Mesothelial cell of epicardium (in vitro differentiated cells): ENCODE results near the gene RBP3. TPM values are rescaled to one million over a fixed set of nuclear protein-coding genes. Genes with fewer than 3 reads are reported as not detected.

Experiments used
- DNase-seq, 2 experiments: peaks; one replicate each; pipeline ENCODE4 v3.0.0; 2021; ENCODE audit warnings: low spot score in 2 of 2; ENCODE audit not compliant: unreplicated experiment in 2 of 2
- H3K27ac Mint-ChIP-seq: 2 replicates; pipeline ENCODE4 v1.8.0; 2021; ENCODE audit warnings: mixed read lengths
- H3K27me3 Mint-ChIP-seq: 2 replicates; pipeline ENCODE4 v1.8.0; 2021; ENCODE audit warnings: low read depth, mixed read lengths
- H3K36me3 Mint-ChIP-seq: 2 replicates; pipeline ENCODE4 v1.8.0; 2021; ENCODE audit warnings: mixed read lengths
- H3K4me1 Mint-ChIP-seq: 2 replicates; pipeline ENCODE4 v1.8.0; 2021; ENCODE audit warnings: mixed read lengths
- H3K4me3 Mint-ChIP-seq: 2 replicates; pipeline ENCODE4 v1.8.0; 2021; ENCODE audit warnings: mild to moderate bottlenecking, moderate library complexity, mixed read lengths
- H3K9me3 Mint-ChIP-seq: 2 replicates; pipeline ENCODE4 v1.8.0; 2021; ENCODE audit warnings: mixed read lengths
- total RNA-seq: library from RNA; stranded (reverse); gene quantifications from 3 replicates; pipeline ENCODE4 v1.2.1, GENCODE V29; 2021
- TF ChIP-seq, protein P1 (sequence below): fragments of 200-600 bp; sonication (generic); IDR thresholded peaks from one replicate; pipeline ENCODE4 v1.5.0; 2021; ENCODE audit warnings: antibody characterized with exemption; ENCODE audit not compliant: unreplicated experiment

RBP3 gene
- total RNA-seq, 1 donor from 2014 or later: not detected

DNA sequence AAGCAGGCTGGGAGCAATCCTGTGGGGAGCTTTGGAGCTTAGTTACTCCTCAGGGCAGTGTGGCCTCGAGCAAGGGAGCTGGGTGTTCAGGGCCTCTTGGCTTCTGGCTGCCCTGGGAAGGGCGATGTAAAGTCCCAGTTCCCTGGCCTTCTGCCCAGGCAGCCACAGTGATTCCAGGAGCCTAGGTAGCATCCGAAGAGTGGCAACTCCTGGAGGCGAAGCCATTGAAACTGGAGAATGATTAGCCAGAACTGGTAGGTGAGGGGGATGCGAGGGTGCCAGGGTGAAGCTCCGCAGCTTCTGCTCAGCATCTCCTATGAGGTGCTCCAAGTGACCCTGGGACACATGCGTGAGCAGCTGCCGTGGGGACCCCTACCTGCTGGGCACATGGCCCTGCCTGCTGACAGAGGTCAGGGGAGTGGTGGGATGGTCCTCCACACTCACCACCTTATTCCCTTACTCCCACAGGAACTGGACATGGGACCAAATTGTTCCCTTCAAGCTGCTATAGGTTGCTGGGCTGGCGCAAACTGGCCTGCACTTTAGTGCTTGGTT lies 33.7 kb upstream of the RBP3 start:
- TF ChIP-seq, protein P1, sequence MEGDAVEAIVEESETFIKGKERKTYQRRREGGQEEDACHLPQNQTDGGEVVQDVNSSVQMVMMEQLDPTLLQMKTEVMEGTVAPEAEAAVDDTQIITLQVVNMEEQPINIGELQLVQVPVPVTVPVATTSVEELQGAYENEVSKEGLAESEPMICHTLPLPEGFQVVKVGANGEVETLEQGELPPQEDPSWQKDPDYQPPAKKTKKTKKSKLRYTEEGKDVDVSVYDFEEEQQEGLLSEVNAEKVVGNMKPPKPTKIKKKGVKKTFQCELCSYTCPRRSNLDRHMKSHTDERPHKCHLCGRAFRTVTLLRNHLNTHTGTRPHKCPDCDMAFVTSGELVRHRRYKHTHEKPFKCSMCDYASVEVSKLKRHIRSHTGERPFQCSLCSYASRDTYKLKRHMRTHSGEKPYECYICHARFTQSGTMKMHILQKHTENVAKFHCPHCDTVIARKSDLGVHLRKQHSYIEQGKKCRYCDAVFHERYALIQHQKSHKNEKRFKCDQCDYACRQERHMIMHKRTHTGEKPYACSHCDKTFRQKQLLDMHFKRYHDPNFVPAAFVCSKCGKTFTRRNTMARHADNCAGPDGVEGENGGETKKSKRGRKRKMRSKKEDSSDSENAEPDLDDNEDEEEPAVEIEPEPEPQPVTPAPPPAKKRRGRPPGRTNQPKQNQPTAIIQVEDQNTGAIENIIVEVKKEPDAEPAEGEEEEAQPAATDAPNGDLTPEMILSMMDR: no peak
- H3K27ac Mint-ChIP-seq: no peak overlapping the region
- peaks cover 43% of the 10 kb centered on the region for H3K27me3 Mint-ChIP-seq
- H3K4me1 Mint-ChIP-seq: peaks cover 3% of the 10 kb centered on the region
- no peak for DNase-seq
- no peak overlapping the region for H3K4me3 Mint-ChIP-seq
- H3K9me3 Mint-ChIP-seq: no peaks in the 10 kb centered on the region
- no peaks in the 10 kb centered on the region for H3K36me3 Mint-ChIP-seq

DNA sequence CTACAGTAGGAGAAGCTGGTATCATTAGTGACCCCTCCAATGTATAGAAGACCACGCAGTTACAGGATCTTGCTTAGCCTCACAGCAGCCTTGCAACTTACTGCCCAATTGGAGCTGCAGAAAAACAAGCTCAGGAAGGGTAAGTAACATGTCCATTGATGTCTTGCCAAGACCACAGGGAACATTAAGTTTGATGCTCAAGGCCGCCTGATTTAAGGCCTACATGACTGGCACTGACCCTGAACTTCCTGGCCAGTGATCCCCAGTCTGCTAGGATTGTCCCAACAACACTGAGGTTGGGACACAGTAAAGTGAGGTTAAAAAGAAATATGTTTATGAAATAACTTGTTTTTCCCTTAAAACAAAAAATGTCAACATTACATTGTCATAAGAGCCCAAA lies 32.7 kb upstream of the RBP3 start:
- H3K36me3 Mint-ChIP-seq: no peaks in the 10 kb centered on the region
- peaks cover 3% of the 10 kb centered on the region for H3K4me1 Mint-ChIP-seq
- DNase-seq: no peak
- TF ChIP-seq, protein P1: no peak
- no peaks in the 10 kb centered on the region for H3K9me3 Mint-ChIP-seq
- H3K27ac Mint-ChIP-seq: no peak overlapping the region
- no peak overlapping the region for H3K4me3 Mint-ChIP-seq
- H3K27me3 Mint-ChIP-seq: peaks cover 47% of the 10 kb centered on the region

DNA sequence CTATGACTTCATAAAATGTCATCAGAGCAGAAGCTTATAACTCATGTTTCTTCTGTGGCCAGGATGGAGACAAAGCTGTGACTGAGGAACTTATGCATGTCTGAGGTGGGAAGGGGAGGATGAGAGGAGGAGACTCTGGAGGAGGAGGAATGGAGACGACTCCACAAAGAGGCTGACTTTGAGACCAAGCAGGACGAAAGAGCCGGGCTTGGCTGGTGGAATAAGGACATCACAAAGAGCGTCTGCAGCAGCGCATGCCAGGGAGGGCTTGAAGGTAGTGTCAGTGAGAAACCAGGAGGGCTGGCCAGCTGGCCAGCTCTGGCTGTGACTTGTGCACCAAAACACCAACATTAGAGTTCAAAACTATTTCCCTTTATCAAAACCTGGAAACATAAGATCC lies 32.0 kb upstream of the RBP3 start:
- H3K36me3 Mint-ChIP-seq: no peaks in the 10 kb centered on the region

DNA sequence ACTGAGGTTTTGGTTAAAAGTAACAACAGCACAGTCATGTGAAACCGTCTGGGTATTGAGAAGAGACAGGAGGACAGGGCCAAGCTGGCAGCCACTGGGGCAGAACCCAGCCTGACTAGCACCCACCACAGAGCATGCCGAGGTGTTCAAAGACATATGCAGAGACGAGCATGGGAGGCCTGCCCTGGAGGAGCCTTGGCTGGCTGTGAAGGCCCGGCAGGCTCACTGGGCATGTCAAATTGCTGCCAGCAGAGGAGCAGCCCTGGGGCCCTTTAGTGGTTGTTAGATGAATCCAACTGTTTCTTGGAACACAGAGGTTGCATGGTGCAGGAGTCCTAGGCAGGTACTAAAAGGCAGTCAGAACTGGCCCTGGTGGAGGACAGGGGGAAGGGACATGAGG lies 30.9 kb upstream of the RBP3 start:
- Mint-ChIP-seq H3K36me3 (no peaks in the 10 kb centered on the region), H3K27ac (no peak overlapping the region), H3K27me3 (peaks cover 50% of the 10 kb centered on the region), H3K4me3 (no peak overlapping the region), H3K4me1 (peaks cover 9% of the 10 kb centered on the region), H3K9me3 (no peaks in the 10 kb centered on the region)
- TF ChIP-seq, protein P1: no peak
- no peak for DNase-seq

More for the DNA sequence above, 32.0 kb upstream of the RBP3 start:
- H3K4me1 Mint-ChIP-seq: peaks cover 6% of the 10 kb centered on the region
- no peak overlapping the region for H3K4me3 Mint-ChIP-seq
- no peak for DNase-seq
- H3K9me3 Mint-ChIP-seq: no peaks in the 10 kb centered on the region
- H3K27me3 Mint-ChIP-seq: peaks cover 49% of the 10 kb centered on the region
- no peak overlapping the region for H3K27ac Mint-ChIP-seq
- TF ChIP-seq, protein P1: no peak

DNA sequence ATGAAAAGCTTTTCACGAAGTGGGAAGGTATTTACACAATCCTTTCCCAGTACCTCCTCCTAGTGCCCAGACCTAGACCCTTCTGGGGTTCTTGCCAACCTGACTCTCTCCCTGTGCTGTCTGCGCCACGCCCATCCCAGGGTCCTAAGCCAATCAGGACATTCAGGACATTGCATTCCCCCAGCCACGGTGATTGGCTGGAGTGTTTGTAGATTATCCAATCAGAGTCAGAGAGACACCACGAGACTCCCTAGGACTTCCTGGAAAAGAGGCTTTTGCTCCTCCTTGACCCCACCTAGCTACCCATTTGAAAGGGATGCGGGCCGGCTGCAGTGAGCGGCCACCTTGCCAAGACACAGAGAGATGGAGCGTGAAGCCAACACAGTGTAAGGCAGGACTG lies 29.5 kb upstream of the RBP3 start:
- peaks cover 17% of the 10 kb centered on the region for H3K4me1 Mint-ChIP-seq
- H3K27me3 Mint-ChIP-seq: peaks cover 50% of the 10 kb centered on the region
- TF ChIP-seq, protein P1: no peak
- H3K36me3 Mint-ChIP-seq: no peaks in the 10 kb centered on the region
- H3K27ac Mint-ChIP-seq: no peak overlapping the region
- H3K9me3 Mint-ChIP-seq: no peaks in the 10 kb centered on the region
- no peak overlapping the region for H3K4me3 Mint-ChIP-seq
- no peak for DNase-seq

DNA sequence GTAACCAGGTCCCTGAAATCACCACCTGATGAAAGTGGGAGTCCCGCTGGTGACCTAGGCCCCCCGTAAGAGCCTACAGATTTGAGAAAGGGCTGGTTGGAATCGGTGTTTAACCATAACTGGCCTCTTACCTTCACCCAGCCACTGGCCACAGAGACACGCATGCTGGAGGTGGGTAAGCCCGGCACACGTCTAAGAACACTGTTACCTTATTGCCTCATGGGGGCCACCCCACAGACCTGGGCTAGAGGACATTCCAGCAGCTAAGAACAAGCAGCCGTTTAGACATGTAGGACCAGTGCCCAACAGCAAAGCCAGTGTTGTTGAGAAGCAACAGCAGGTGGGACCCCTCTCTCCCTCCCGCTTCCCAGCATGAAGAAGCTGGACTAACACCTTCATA lies 28.4 kb upstream of the RBP3 start:
- H3K36me3 Mint-ChIP-seq: no peaks in the 10 kb centered on the region
- H3K27me3 Mint-ChIP-seq: peaks cover 48% of the 10 kb centered on the region
- TF ChIP-seq, protein P1: no peak
- DNase-seq: no peak
- peaks cover 21% of the 10 kb centered on the region for H3K4me1 Mint-ChIP-seq
- H3K27ac Mint-ChIP-seq: no peak overlapping the region
- H3K4me3 Mint-ChIP-seq: no peak overlapping the region
- H3K9me3 Mint-ChIP-seq: no peaks in the 10 kb centered on the region
